Measurements from ENCODE around the gene DOCK6.
A peak's percentile ranks its signal among the peaks of the same experiment; 100 is the strongest.

DOCK6 gene

GRCh38 chr19:11214387-11214786 lies 47.9 kb downstream of the DOCK6 start:
- no peak for DNase-seq

DNA sequence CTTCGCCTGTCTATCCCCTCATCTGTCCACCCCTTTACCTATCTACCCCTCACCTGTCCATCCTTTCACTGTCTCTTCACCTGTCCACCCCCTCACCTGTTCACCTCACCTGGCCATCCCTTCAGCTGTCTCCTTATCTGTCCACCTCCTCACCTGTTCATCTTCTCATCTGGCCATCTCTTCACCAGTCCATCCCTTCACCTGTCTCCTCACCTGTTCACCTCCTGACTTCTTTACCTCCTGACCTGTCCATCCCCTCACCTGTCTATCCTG lies 51.7 kb downstream of the DOCK6 start:
- DNase-seq = no peak

GRCh38 chr19:11209839-11210655 lies 52.3 kb downstream of the DOCK6 start:
- no peak for DNase-seq

- no peak for DNase-seq
Measured at GRCh38 chr19:11208561-11209471, 53.5 kb downstream of the DOCK6 start.

- no peak for DNase-seq
Measured at GRCh38 chr19:11205939-11206570, 56.3 kb downstream of the DOCK6 start.

- DNase-seq = peak; percentile 25
Measured at GRCh38 chr19:11204943-11205349, 57.4 kb downstream of the DOCK6 start.

- no peak for DNase-seq
Measured at GRCh38 chr19:11204076-11204602, 58.2 kb downstream of the DOCK6 start.

- DNase-seq = peak; percentile 36
Measured at GRCh38 chr19:11203194-11204075, 58.9 kb downstream of the DOCK6 start.

GRCh38 chr19:11202488-11203193 lies 59.7 kb downstream of the DOCK6 start:
- DNase-seq = no peak

DNA sequence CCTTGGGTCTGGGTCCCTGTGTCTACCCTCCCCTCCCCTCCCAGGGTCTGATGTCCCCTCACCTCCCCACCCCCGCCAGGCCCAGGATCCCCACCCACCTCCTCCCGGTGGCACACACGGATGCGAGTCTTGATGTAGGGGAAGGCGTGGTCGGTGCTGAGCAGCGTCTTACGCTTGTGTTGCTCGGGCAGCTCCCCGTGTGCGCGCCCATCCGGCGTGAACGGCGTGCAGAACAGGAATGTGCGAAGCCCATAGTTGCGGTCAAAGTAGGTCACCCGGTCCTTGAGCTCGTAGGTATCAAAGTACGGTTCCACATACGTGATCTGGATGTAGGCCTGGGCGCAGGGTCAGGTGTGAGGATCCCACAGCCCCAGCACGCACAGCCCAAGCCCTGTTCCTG lies 60.5 kb downstream of the DOCK6 start:
- no peak for DNase-seq

DNA sequence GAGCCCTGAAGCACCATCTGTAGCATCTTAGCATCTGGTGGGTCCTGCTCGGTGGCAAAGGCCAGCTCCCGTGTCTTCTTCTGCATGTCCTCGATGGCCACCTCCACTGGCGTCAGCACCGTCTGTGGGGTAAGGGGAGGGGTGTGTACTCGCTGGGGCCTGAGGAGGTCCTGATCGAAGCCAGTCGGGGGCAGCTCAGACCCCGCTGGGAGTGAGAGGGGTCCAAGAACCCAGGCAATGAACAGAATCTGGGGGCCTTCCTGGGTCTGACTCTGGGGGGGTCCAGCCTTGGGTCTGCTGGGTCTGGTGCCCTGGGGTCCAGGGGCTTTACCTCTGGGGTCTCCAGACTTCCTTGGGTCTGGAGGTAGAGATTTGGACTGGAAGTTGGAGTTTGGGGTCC lies 61.4 kb downstream of the DOCK6 start:
- no peak for DNase-seq

DNA sequence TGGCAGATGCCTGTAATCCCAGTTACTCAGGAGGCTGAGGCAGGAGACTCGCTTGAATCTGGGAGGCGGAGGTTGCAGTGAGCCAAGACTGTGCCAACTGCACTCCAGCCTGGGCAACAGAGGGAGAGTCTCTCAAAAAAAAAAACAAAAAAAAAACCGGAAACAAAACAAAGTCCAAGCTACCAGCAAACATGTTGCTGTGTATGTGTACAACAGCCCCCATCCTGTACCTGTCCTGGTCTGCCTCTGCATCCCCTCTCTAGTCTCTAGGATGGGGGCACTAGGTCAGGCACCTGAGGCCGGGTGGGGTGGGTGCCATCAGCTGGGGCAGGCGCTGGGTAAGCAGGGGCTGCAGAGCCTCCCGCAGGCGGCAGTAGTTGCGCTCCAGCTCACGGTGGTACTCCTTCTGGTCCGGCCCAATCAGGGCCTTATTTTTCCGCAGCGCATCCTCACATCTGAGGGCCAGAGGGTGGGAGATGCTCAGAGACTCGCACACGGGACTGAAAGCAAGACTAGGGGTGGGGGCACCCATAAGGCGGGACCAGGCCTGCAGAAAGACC lies 62.2 kb downstream of the DOCK6 start:
- DNase-seq = no peak

GRCh38 chr19:11199517-11199916 lies 62.8 kb downstream of the DOCK6 start:
- DNase-seq = no peak

- DNase-seq = no peak
Measured at GRCh38 chr19:11198769-11199424, 63.4 kb downstream of the DOCK6 start.

DNA sequence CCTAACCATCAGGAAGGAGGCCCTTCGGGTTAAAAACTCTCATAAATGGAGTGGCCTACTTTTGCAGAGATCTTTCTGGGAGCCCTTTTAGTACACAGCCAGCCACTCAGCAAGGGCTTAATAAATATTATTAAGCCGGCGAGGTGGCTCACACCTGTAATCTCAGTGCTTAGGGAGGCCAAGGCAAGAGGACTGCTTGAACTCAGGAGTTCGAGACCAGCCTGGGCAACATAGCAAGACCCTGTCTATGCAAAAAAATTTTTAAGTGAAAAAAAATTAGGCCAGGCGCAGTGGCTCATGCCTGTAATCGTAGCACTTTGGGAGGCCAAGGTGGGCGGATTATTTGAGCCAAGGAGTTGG lies 64.2 kb downstream of the DOCK6 start:
- no peak for DNase-seq

- DNase-seq = peak; percentile 95
Measured at GRCh38 chr19:11197291-11198174, 64.8 kb downstream of the DOCK6 start, which contains the start of gene KANK2. Gene KANK2, minus strand, starts transcription at chr19:11197545. Its CDS starts 3,034 bp downstream, at chr19:11194511.

DNA sequence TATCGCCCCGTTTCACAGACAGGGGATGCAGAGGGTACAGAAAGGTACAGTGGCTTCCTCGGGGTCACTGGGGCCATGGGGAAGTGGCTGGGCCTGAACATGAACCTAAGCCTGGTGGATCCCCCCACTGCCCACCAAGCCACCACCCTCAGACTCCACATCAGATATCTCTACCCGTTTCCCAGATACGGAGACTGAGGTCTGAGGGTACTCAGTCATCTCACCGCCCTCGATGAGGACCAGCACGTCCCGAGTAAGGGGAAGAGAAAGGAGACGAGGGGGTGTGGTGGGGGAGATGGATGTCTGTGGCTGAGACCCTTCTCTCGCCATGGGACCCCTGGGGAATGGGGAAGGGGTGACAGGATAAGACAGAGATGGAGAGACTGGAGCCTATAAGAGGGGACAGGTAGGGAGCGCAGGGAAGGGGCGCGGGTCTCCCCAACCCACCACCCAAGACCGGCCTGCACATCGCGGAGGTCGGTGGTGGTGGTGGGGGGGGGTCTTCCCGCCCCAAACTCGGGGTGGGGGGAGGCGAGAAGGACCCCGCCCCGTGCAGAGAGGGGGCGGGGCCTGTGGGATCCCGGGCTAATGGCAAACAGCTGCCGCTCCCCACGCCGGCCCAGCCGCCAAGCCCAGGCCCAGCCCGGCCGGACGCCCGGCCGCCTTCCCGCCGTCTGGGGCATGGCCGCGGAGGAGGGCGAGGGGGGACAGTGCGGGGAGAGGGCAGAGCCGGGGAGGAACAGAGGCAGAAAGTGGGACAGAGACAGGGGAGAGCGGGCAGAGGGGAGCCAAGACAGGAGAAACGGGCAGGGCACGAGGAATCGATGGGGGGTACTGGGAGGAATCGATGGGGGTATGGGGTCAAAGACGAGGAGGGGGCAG lies 65.7 kb downstream of the DOCK6 start:
- DNase-seq = peak; percentile 13

- DNase-seq = no peak
Measured at GRCh38 chr19:11195681-11196080, 66.6 kb downstream of the DOCK6 start.

Data from COR-L47 (cell line).